ENCODE measurements around the gene LRRC4B.

DNA sequence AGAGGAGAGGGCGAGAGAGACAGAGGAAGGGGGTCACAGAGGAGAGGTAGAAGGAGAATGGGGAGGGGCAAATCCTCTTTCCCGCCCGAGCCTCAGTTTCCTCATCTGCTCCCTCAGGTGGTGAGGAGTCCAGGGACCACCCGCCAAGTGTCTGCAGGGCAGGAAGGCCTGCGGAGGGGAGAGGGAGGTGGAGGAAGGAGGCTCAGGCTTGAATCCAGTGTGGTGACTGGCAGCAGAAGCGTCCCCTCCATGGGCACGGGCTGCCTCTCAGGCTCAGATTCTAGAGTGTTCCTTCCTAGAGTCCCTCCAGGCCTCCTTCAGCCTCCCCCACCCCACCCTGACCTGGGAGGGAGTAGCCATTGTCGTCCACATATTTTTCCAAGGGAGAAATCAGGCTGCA lies 75.1 kb downstream of the LRRC4B start:
- TF ChIP-seq, protein P1, sequence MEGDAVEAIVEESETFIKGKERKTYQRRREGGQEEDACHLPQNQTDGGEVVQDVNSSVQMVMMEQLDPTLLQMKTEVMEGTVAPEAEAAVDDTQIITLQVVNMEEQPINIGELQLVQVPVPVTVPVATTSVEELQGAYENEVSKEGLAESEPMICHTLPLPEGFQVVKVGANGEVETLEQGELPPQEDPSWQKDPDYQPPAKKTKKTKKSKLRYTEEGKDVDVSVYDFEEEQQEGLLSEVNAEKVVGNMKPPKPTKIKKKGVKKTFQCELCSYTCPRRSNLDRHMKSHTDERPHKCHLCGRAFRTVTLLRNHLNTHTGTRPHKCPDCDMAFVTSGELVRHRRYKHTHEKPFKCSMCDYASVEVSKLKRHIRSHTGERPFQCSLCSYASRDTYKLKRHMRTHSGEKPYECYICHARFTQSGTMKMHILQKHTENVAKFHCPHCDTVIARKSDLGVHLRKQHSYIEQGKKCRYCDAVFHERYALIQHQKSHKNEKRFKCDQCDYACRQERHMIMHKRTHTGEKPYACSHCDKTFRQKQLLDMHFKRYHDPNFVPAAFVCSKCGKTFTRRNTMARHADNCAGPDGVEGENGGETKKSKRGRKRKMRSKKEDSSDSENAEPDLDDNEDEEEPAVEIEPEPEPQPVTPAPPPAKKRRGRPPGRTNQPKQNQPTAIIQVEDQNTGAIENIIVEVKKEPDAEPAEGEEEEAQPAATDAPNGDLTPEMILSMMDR (IDR thresholded peaks at IDR 0.05): no peak
- TF ChIP-seq POLR2A (IDR thresholded peaks at IDR 0.05): no peak

Measured in adrenal gland (tissue), 5 donors.